GM18519 (cell line): ENCODE measurements around the gene TRIO.
"Not testable (repeated sequence)": the region's sequence is repeated elsewhere in the genome, so short reads cannot be mapped to it uniquely, and the experiment has no call there.

Experiments
- ATAC-seq: cut with Tn5 transposase; IDR thresholded peaks from one replicate; pipeline ENCODE4 v1.9.1; 2021; ENCODE audit warnings: mild to moderate bottlenecking, moderate library complexity; ENCODE audit not compliant: unreplicated experiment, low FRiP score

Gene TRIO

GRCh38 chr5:14551211-14551610 is 408.1 kb downstream of the TRIO start:
- no peak for ATAC-seq

- ATAC-seq, result no peak
Measured at GRCh38 chr5:14552017-14552416, 408.9 kb downstream of the TRIO start.

- ATAC-seq, result not testable (repeated sequence)
Measured at GRCh38 chr5:14554288-14554687, 411.1 kb downstream of the TRIO start.

- ATAC-seq, result no peak
Measured at GRCh38 chr5:14556015-14556414, 412.9 kb downstream of the TRIO start.

GRCh38 chr5:14557203-14557770 is 414.1 kb downstream of the TRIO start:
- no peak for ATAC-seq

- ATAC-seq, result no peak
Measured at GRCh38 chr5:14557791-14558415, 414.8 kb downstream of the TRIO start.
